Measurements from ENCODE around the gene GOLGA8J.

GOLGA8J gene

GRCh38 chr15:30036036-30036703 is 46.6 kb upstream of the GOLGA8J start:
- Histone ChIP-seq H3K27me3 (ENCODE audit: low read length) (no peaks in the 10 kb centered on the region), H3K9me2 (replicated peaks; ENCODE audit: insufficient read depth, low read length) (no peaks in the 10 kb centered on the region; the same call in 1 of the 2 replicates), H3K27ac (ENCODE audit: low read depth, low read length) (no peak overlapping the region), H3K4me3 (ENCODE audit: insufficient read depth, low read length, poor library complexity, severe bottlenecking) (no peak overlapping the region), H3K36me3 (ENCODE audit: low read length) (no peaks in the 10 kb centered on the region), H3K79me2 (ENCODE audit: insufficient read depth, low read length) (no peaks in the 10 kb centered on the region), H3K9me3 (ENCODE audit: insufficient read depth, low read length) (no peaks in the 10 kb centered on the region), H3F3A (ENCODE audit: insufficient read depth) (no peaks in the 10 kb centered on the region), H2AFZ (ENCODE audit: low read depth, low read length, severe bottlenecking) (no peak overlapping the region), H3K9ac (ENCODE audit: low read length) (no peak overlapping the region), H3K4me2 (ENCODE audit: low read depth, low read length, poor library complexity, severe bottlenecking) (no peak overlapping the region), H4K20me1 (ENCODE audit: low read depth, low read length) (no peaks in the 10 kb centered on the region)
- TF ChIP-seq EZH2phosphoT487 (conservative IDR thresholded peaks at IDR 0.05; ENCODE audit: low read length) (no peak), CTCF (IDR thresholded peaks at IDR 0.05; ENCODE audit: insufficient read depth, low read length, poor library complexity, severe bottlenecking) (no peak)

DNA sequence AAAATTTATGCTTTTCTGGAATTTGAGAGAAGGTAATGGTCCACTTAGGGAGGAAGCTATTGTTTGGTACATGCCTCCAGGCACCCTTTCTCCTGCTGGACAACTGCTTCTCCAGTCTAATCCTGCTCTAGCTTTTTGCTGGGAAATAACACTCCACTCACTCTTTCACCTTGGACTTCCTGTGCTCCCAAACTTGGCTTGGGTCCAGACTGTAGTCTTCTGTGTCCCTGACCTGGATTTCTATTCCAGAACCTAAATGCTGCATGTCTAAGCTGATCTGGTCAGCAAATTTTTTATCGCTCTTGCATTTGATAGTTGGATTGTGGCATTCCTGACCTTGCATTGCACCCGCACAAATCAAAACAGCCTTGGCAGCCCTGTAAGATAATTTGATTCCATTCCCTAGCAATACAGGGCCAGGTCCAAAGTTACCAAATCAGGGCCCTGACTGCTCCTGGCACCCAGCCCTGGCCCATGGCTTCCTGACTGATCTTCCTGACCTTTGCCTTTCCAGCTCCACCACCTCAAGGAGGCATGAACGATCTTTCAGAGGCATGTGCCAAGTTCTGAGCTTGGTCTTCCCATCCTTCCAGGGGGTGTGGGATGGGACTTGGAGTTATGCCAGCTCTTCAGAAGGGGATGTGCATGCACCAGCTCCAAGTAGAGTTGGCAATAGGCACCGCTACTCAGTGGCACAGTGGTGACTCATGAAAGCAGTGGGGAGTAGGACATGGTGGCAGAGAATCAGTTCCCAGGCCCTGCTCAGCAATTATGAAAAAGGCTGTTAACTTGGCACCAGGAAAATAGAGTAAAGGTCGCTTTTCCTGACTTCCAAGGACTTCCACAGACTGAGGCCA is 43.9 kb upstream of the GOLGA8J start:
- Histone ChIP-seq H3K4me3 (ENCODE audit: insufficient read depth, low read length, poor library complexity, severe bottlenecking) (no peak overlapping the region), H2AFZ (ENCODE audit: low read depth, low read length, severe bottlenecking) (no peak overlapping the region), H3K9me3 (ENCODE audit: insufficient read depth, low read length) (no peaks in the 10 kb centered on the region), H3K36me3 (ENCODE audit: low read length) (no peaks in the 10 kb centered on the region), H3K27me3 (ENCODE audit: low read length) (no peaks in the 10 kb centered on the region), H4K20me1 (ENCODE audit: low read depth, low read length) (no peaks in the 10 kb centered on the region), H3K79me2 (ENCODE audit: insufficient read depth, low read length) (no peaks in the 10 kb centered on the region), H3K4me2 (ENCODE audit: low read depth, low read length, poor library complexity, severe bottlenecking) (no peak overlapping the region), H3F3A (ENCODE audit: insufficient read depth) (no peaks in the 10 kb centered on the region), H3K27ac (ENCODE audit: low read depth, low read length) (no peak overlapping the region), H3K9me2 (replicated peaks; ENCODE audit: insufficient read depth, low read length) (no peaks in the 10 kb centered on the region; the same call in 1 of the 2 replicates), H3K9ac (ENCODE audit: low read length) (no peak overlapping the region)
- TF ChIP-seq CTCF (IDR thresholded peaks at IDR 0.05; ENCODE audit: insufficient read depth, low read length, poor library complexity, severe bottlenecking) (no peak), EZH2phosphoT487 (conservative IDR thresholded peaks at IDR 0.05; ENCODE audit: low read length) (no peak)

- H3K4me2 ChIP-seq (ENCODE audit: low read depth, low read length, poor library complexity, severe bottlenecking): no peak overlapping the region
- no peak overlapping the region for H3K4me3 ChIP-seq (ENCODE audit: insufficient read depth, low read length, poor library complexity, severe bottlenecking)
- TF ChIP-seq EZH2phosphoT487 (conservative IDR thresholded peaks at IDR 0.05; ENCODE audit: low read length) (no peak), CTCF (IDR thresholded peaks at IDR 0.05; ENCODE audit: insufficient read depth, low read length, poor library complexity, severe bottlenecking) (no peak)
- no peaks in the 10 kb centered on the region for H3K27me3 ChIP-seq (ENCODE audit: low read length)
- H3K9me2 ChIP-seq (replicated peaks; ENCODE audit: insufficient read depth, low read length): no peaks in the 10 kb centered on the region; the same call in 1 of the 2 replicates
- no peak overlapping the region for H3K9ac ChIP-seq (ENCODE audit: low read length)
- no peaks in the 10 kb centered on the region for H3K9me3 ChIP-seq (ENCODE audit: insufficient read depth, low read length)
- no peaks in the 10 kb centered on the region for H3K36me3 ChIP-seq (ENCODE audit: low read length)
- no peak overlapping the region for H3K27ac ChIP-seq (ENCODE audit: low read depth, low read length)
- H4K20me1 ChIP-seq (ENCODE audit: low read depth, low read length): no peaks in the 10 kb centered on the region
- H3F3A ChIP-seq (ENCODE audit: insufficient read depth): no peaks in the 10 kb centered on the region
- no peaks in the 10 kb centered on the region for H3K79me2 ChIP-seq (ENCODE audit: insufficient read depth, low read length)
- H2AFZ ChIP-seq (ENCODE audit: low read depth, low read length, severe bottlenecking): no peak overlapping the region
Observed at GRCh38 chr15:30041868-30042267, 40.9 kb upstream of the GOLGA8J start.

Measured in SU-DHL-6 (cell line).